ENCODE data around the gene FHOD3.

The FHOD3 gene

GRCh38 chr18:36368889-36369288 lies 71.4 kb downstream of the FHOD3 start:
- no peak overlapping the region for H3K4me3 ChIP-seq (ENCODE audit: low read depth, low read length)
- TF ChIP-seq CTCF (IDR thresholded peaks at IDR 0.05; ENCODE audit: low read depth, low read length) (no peak), MAX (IDR thresholded peaks at IDR 0.05; ENCODE audit: low read depth, low read length) (no peak), POLR2A (IDR thresholded peaks at IDR 0.05; ENCODE audit: extremely low read depth, insufficient read length) (no peak), MYC (IDR thresholded peaks at IDR 0.05; ENCODE audit: low read depth, low read length) (no peak)

GRCh38 chr18:36372903-36373311 lies 75.4 kb downstream of the FHOD3 start:
- peak; percentile 25 for DNase-seq (ENCODE audit: low read depth)
- no peak for TF ChIP-seq POLR2A (IDR thresholded peaks at IDR 0.05; ENCODE audit: extremely low read depth, insufficient read length)
- no peak for TF ChIP-seq MYC (IDR thresholded peaks at IDR 0.05; ENCODE audit: low read depth, low read length)
- TF ChIP-seq MAX (IDR thresholded peaks at IDR 0.05; ENCODE audit: low read depth, low read length): no peak
- no peak for TF ChIP-seq CTCF (IDR thresholded peaks at IDR 0.05; ENCODE audit: low read depth, low read length)
- H3K4me3 ChIP-seq (ENCODE audit: low read depth, low read length): no peak overlapping the region

More at GRCh38 chr18:36368889-36369288, 71.4 kb downstream of the FHOD3 start:
- no peak for DNase-seq (ENCODE audit: low read depth)

- TF ChIP-seq POLR2A (IDR thresholded peaks at IDR 0.05; ENCODE audit: extremely low read depth, insufficient read length) (no peak), MYC (IDR thresholded peaks at IDR 0.05; ENCODE audit: low read depth, low read length) (no peak), CTCF (IDR thresholded peaks at IDR 0.05; ENCODE audit: low read depth, low read length) (no peak), MAX (IDR thresholded peaks at IDR 0.05; ENCODE audit: low read depth, low read length) (no peak)
- no peak for DNase-seq (ENCODE audit: low read depth)
- H3K4me3 ChIP-seq (ENCODE audit: low read depth, low read length): no peak overlapping the region
Measured at GRCh38 chr18:36374262-36374661, 76.7 kb downstream of the FHOD3 start.

GRCh38 chr18:36375118-36375517 lies 77.6 kb downstream of the FHOD3 start:
- no peak for DNase-seq (ENCODE audit: low read depth)
- TF ChIP-seq CTCF (IDR thresholded peaks at IDR 0.05; ENCODE audit: low read depth, low read length) (no peak), MAX (IDR thresholded peaks at IDR 0.05; ENCODE audit: low read depth, low read length) (no peak)
- H3K4me3 ChIP-seq (ENCODE audit: low read depth, low read length): no peak overlapping the region

- DNase-seq (ENCODE audit: low read depth): no peak
- TF ChIP-seq MYC (IDR thresholded peaks at IDR 0.05; ENCODE audit: low read depth, low read length) (no peak), MAX (IDR thresholded peaks at IDR 0.05; ENCODE audit: low read depth, low read length) (no peak), CTCF (IDR thresholded peaks at IDR 0.05; ENCODE audit: low read depth, low read length) (no peak), POLR2A (IDR thresholded peaks at IDR 0.05; ENCODE audit: extremely low read depth, insufficient read length) (no peak)
- H3K4me3 ChIP-seq (ENCODE audit: low read depth, low read length): no peak overlapping the region
Measured at GRCh38 chr18:36376361-36376760, 78.8 kb downstream of the FHOD3 start.

DNA sequence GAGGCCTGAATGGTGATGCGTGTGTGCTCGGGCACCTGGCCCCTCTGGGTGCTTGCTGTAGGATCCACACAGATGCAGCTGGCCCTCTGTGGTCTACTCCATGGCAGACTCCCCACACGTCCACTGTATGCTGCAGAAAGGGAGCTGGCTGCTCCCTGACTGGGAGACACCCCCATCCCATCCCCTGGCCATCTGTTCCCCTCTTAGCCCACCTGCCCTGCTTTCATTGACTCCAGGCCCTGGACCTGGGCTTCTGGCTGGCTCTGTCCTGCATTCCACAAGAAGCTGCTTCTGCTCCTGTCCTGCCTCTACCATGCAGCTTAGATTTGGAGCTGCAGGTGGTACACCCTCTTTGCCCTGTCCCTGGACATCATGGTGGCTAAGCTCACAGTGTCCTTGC lies 80.1 kb downstream of the FHOD3 start:
- no peak overlapping the region for H3K4me3 ChIP-seq (ENCODE audit: low read depth, low read length)
- DNase-seq (ENCODE audit: low read depth): no peak
- TF ChIP-seq MAX (IDR thresholded peaks at IDR 0.05; ENCODE audit: low read depth, low read length) (no peak), MYC (IDR thresholded peaks at IDR 0.05; ENCODE audit: low read depth, low read length) (no peak), CTCF (IDR thresholded peaks at IDR 0.05; ENCODE audit: low read depth, low read length) (no peak), POLR2A (IDR thresholded peaks at IDR 0.05; ENCODE audit: extremely low read depth, insufficient read length) (no peak)
